Upper lobe of right lung (tissue), 1 donor: ENCODE results near the gene LRCH1. TPM values are rescaled to one million over a fixed set of nuclear protein-coding genes. Genes with fewer than 3 reads are reported as not detected.

Source experiments
- ATAC-seq: fragments of 200-7000 bp; cut with Tn5 transposase; one replicate; pipeline ENCODE4 v1.9.1; 2020; ENCODE audit warnings: mild to moderate bottlenecking, moderate library complexity
- DNase-seq: peaks from one replicate; pipeline ENCODE4 v3.0.0-alpha.2; 2020
- H3K27ac ChIP-seq: fragments of 200-600 bp; one replicate; pipeline ENCODE4 v1.8.0; 2022
- H3K27me3 ChIP-seq: fragments of 200-600 bp; one replicate; pipeline ENCODE4 v1.8.0; 2022; ENCODE audit warnings: mild to moderate bottlenecking
- H3K36me3 ChIP-seq: fragments of 200-600 bp; one replicate; pipeline ENCODE4 v1.8.0; 2022
- H3K4me1 ChIP-seq: fragments of 200-600 bp; one replicate; pipeline ENCODE4 v1.8.0; 2022
- H3K4me3 ChIP-seq: fragments of 200-600 bp; one replicate; pipeline ENCODE4 v1.8.0; 2022; ENCODE audit warnings: mild to moderate bottlenecking
- H3K9me3 ChIP-seq: fragments of 200-600 bp; one replicate; pipeline ENCODE4 v1.8.0; 2022
- intact Hi-C: fragments of 100-400 bp; cut with DNase I; formaldehyde crosslinking; loops from one replicate; pipeline ENCODE4 v1.11.0; 2022
- total RNA-seq: library from RNA; stranded (reverse); fragmentation: NEBNext Ultra II Directional; extraction: Animal tissue kit (Norgen Biotek cat#: 25700); gene quantifications from one replicate; pipeline ENCODE4 v1.2.1, GENCODE V29; 2021
- TF ChIP-seq, protein P1 (sequence below): fragments of 200-600 bp; IDR thresholded peaks from one replicate; pipeline ENCODE4 v1.8.0; 2022; ENCODE audit warnings: antibody characterized with exemption
- donor health status: DM: no; HTN: yes; CAD: no; lungs with severe emphysema.

The LRCH1 gene
- total RNA-seq, 1 donor from 2014 or later, result 32.0 TPM

DNA sequence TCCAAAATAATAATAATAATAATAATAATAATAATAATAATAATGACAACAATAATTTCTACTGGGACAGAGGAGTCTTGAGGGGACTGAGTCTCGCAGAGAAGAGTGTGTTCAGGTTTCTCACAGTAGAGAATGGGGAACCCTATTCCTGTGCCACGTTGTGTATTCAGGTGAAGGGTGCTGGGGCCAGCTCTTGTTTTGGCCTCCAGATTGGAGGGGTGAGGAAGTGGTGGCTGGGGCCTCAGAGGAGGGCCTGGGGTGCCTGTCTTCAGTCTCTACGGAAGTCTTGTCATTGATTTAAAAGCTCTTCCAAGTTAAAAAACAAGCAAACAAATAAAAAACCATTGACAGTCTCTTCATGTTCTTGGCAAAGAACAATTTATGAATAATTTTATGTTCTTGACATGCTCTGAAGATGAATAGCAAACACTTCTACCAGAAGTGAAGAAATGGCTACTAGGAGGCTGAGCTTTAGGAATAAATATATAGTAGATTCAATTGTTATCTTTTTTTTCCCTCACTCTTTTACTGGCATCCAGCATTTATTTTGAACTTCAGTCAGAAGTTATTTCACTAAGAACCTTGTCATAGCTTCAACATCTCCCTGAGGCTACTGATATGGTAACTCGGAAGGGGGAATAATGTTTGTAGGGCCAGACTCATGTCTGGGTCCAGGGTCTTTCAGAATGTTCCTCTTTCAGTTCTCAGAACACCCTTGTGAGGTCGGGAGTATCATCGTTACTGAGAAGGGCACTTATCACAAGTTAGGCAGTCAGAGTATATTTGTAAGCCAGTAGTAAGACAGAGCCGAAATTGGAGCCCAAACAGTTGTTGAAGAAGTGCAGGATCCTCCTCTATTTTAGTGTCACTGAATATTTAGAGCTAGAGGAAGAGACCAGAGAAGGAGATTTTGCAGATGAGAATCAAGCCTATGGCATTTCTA is 13.1 kb downstream of the LRCH1 start:
- H3K4me1 ChIP-seq, result peaks cover 22% of the 10 kb centered on the region
- ATAC-seq (peak; percentile 45), DNase-seq (no peak)
- H3K27ac ChIP-seq, result no peak overlapping the region
- no peaks in the 10 kb centered on the region for H3K27me3 ChIP-seq
- intact Hi-C loops, result no loop called here
- H3K36me3 ChIP-seq, result no peaks in the 10 kb centered on the region
- no peaks in the 10 kb centered on the region for H3K9me3 ChIP-seq
- TF ChIP-seq, protein P1, sequence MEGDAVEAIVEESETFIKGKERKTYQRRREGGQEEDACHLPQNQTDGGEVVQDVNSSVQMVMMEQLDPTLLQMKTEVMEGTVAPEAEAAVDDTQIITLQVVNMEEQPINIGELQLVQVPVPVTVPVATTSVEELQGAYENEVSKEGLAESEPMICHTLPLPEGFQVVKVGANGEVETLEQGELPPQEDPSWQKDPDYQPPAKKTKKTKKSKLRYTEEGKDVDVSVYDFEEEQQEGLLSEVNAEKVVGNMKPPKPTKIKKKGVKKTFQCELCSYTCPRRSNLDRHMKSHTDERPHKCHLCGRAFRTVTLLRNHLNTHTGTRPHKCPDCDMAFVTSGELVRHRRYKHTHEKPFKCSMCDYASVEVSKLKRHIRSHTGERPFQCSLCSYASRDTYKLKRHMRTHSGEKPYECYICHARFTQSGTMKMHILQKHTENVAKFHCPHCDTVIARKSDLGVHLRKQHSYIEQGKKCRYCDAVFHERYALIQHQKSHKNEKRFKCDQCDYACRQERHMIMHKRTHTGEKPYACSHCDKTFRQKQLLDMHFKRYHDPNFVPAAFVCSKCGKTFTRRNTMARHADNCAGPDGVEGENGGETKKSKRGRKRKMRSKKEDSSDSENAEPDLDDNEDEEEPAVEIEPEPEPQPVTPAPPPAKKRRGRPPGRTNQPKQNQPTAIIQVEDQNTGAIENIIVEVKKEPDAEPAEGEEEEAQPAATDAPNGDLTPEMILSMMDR, result no peak
- H3K4me3 ChIP-seq, result no peak overlapping the region

DNA sequence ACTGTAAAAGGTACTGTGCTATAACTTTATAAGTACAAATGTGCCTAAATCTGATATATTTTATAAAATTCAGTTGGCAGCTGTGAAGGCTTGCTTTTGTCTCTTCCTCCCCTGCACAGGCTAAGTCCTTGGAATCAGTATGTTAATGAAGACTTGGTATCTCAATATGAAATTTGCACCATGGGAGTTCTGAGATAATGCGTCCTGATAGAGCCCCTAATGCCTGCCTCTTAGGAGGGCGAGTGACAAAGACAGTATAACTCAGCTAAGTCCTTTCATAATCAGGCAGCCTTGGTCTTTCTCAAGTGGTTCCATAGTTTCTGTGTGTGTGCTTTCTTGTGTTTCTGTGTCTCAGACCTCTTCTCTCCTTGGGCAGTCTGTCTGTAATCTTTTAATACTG is 14.7 kb downstream of the LRCH1 start:
- no peaks in the 10 kb centered on the region for H3K36me3 ChIP-seq
- DNase-seq, result no peak
- H3K4me1 ChIP-seq, result peaks cover 23% of the 10 kb centered on the region
- intact Hi-C loops, result no loop called here
- no peaks in the 10 kb centered on the region for H3K9me3 ChIP-seq
- no peaks in the 10 kb centered on the region for H3K27me3 ChIP-seq
- no peak for ATAC-seq
- H3K27ac ChIP-seq, result no peak overlapping the region
- no peak overlapping the region for H3K4me3 ChIP-seq
- TF ChIP-seq, protein P1, result no peak

DNA sequence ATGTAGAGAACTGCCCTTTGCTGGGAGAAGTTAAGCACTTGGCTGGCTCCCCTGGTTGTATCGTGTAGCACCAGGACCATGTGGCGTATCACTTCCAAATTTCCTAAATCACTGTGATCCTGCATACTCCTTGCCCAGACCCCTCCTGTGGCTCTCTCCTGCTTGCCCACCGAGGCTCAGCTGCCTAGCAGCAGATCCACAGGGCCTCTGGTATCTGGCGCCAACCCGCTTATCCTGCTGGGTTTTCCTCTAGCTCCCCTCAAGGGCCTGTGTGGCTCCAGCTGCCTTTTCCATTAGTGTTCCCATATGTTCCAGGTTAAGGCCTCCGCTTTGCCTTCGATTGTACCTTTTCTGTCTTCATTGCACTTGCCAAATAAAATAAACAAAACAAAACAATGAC is 16.5 kb downstream of the LRCH1 start:
- no peak overlapping the region for H3K4me3 ChIP-seq
- DNase-seq (no peak), ATAC-seq (no peak)
- H3K27me3 ChIP-seq, result no peaks in the 10 kb centered on the region
- no peaks in the 10 kb centered on the region for H3K36me3 ChIP-seq
- H3K9me3 ChIP-seq, result no peaks in the 10 kb centered on the region
- intact Hi-C loops, result no loop called here
- H3K27ac ChIP-seq, result no peak overlapping the region
- TF ChIP-seq, protein P1, result no peak
- H3K4me1 ChIP-seq, result peaks cover 23% of the 10 kb centered on the region

DNA sequence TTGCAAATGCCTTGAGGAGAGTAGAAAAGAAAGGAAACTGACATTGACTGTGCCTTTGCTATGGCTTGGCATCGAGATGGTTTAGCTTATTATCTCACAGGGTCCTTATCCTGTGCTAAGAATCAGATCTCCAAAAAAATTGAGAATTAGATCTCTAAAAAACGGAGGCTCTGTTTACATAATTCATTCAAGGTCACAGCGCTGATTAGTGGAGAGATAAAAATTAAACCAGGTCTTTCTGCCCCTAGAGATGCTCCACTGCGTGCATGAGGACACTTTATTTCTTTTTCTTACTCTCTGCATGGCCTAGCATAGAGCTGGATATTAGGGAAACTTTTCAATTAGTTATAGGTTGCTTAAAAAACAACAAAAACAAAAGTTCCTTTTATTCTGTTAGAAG is 17.3 kb downstream of the LRCH1 start:
- Histone ChIP-seq H3K27me3 (no peaks in the 10 kb centered on the region), H3K4me3 (no peak overlapping the region), H3K36me3 (no peaks in the 10 kb centered on the region), H3K9me3 (no peaks in the 10 kb centered on the region), H3K27ac (no peak overlapping the region), H3K4me1 (peaks cover 31% of the 10 kb centered on the region)
- TF ChIP-seq, protein P1, result no peak
- intact Hi-C loops, result no loop called here
- DNase-seq (no peak), ATAC-seq (no peak)

DNA sequence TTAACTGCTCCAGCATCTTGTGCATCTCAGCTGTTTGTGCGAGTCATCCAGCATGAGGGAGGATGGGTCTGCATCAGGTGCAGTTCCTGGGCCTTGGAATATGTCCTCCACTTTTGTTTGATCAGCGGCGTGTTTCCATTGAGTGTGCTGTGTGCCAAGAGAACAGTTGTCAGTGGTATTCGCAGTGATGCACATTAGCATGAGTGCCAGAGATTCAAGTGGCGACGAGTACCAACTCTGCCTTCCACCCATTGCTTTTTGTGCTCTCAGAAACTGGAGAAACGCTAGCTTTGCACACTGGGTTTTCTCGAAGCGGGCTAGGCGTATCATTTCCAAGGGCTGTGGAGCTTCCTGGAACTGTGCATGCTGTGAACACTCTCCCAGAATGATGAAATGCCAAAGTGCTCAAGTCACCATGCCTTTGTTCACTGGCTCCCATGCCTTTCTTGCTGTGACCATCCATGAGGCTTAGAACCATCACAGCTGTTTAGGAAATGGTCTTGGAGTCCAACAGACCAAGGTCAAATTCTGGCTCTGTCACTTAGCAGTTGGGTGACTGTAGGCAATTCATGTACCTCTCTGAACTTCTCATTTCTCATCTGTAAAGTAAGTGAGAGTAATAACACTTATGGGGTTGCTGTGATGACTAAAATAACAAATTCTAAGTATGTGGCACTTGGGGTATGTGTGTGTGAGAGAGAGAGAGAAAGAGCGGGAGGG is 18.4 kb downstream of the LRCH1 start:
- TF ChIP-seq, protein P1, result no peak
- peaks cover 31% of the 10 kb centered on the region for H3K4me1 ChIP-seq
- ATAC-seq (peak; percentile 20), DNase-seq (no peak)
- H3K27ac ChIP-seq, result no peak overlapping the region
- H3K9me3 ChIP-seq, result no peaks in the 10 kb centered on the region
- H3K36me3 ChIP-seq, result no peaks in the 10 kb centered on the region
- no peak overlapping the region for H3K4me3 ChIP-seq
- intact Hi-C loops, result no loop called here
- H3K27me3 ChIP-seq, result no peaks in the 10 kb centered on the region
